GM12878 (cell line): Measurements from ENCODE around the gene PTPRN2. TPM values are rescaled to one million over a fixed set of nuclear protein-coding genes. Genes with fewer than 3 reads are reported as not detected.

Source experiments
- ATAC-seq: fragments of 200-7000 bp; cut with Tn5 transposase; 3 replicates; pipeline ENCODE4 v1.9.1; 2020; ENCODE audit warnings: mild to moderate bottlenecking, moderate library complexity
- BruUV-seq: library from RNA; stranded (reverse); fragments of 400-500 nt; replicated peaks from 2 replicates; lab custom pipeline; 2021; lab: Mats Ljungman, UMichigan
- CTCF ChIA-PET: fragments of 300-600 bp; sonication (Branson Sonifier 250); formaldehyde crosslinking; extraction: SDS; loops from one replicate; lab custom pipeline; 2021; ENCODE audit warnings: inconsistent platforms; lab: Yijun Ruan, JAX
- POLR2A ChIA-PET: fragments of 350-600 bp; formaldehyde crosslinking; extraction: SDS; loops from one replicate; lab custom pipeline; 2021; ENCODE audit warnings: inconsistent platforms; lab: Charles Lee
- RAD21 ChIA-PET: fragments of 300-600 bp; sonication (Branson Sonifier 250); formaldehyde crosslinking; loops from one replicate; lab custom pipeline; 2023; ENCODE audit warnings: antibody characterized with exemption; ENCODE audit not compliant: unreplicated experiment; lab: Charles Lee
- SMC1A ChIA-PET: fragments of 300-600 bp; sonication (Branson Sonifier 250); formaldehyde crosslinking; loops from one replicate; lab custom pipeline; 2023; ENCODE audit not compliant: unreplicated experiment, uncharacterized antibody; lab: Charles Lee
- DNase-seq: peaks from one replicate; pipeline ENCODE4 v3.0.0-alpha.2; 2011; ENCODE audit warnings: low read depth, low spot score
- FAIRE-seq: peaks from 3 replicates; lab custom pipeline; 2011; peaks lifted over from hg19 to GRCh38; lab: Jason Lieb, UNC
- H2AFZ ChIP-seq: 2 replicates; pipeline ENCODE4 v1.6.0; 2011; ENCODE audit warnings: low read depth, low read length, control low read depth; ENCODE audit not compliant: control insufficient read depth
- H3K27ac ChIP-seq: 2 replicates; pipeline ENCODE4 v1.5.1; 2011; ENCODE audit warnings: control low read depth; ENCODE audit not compliant: control insufficient read depth, insufficient read depth
- H3K27me3 ChIP-seq, 2 experiments: replicated peaks in 1 of 2; 2 replicates each; pipeline versions ENCODE4 v1.6.0 to v1.6.1; 2011; ENCODE audit warnings: low read length in 1 of 2; ENCODE audit not compliant: control insufficient read depth in 2 of 2, insufficient read depth in 2 of 2
- H3K36me3 ChIP-seq, 2 experiments: 2 replicates each; pipeline ENCODE4 v1.5.1; 2011; ENCODE audit warnings: low read length in 1 of 2; ENCODE audit not compliant: control insufficient read depth in 2 of 2, insufficient read depth in 2 of 2
- H3K4me1 ChIP-seq: 2 replicates; pipeline ENCODE4 v1.6.1; 2011; ENCODE audit warnings: mild to moderate bottlenecking, low read length, moderate library complexity, mixed read lengths; ENCODE audit not compliant: control insufficient read depth, insufficient read depth
- H3K4me2 ChIP-seq: 2 replicates; pipeline ENCODE4 v1.6.0; 2011; ENCODE audit warnings: control low read depth; ENCODE audit not compliant: control insufficient read depth, insufficient read depth
- H3K4me3 ChIP-seq: fragments of 200-600 bp; sonication (generic); 2 replicates; pipeline ENCODE4 v1.5.1; 2016
- H3K79me2 ChIP-seq: 2 replicates; pipeline ENCODE4 v1.6.0; 2011; ENCODE audit warnings: low read length; ENCODE audit not compliant: control insufficient read depth, insufficient read depth
- H3K9ac ChIP-seq: 2 replicates; pipeline ENCODE4 v1.8.0; 2011; ENCODE audit warnings: low read length, control low read depth, mixed read lengths; ENCODE audit not compliant: control insufficient read depth, insufficient read depth
- H3K9me3 ChIP-seq: replicated peaks from 3 replicates; pipeline ENCODE4 v1.5.1; 2011; ENCODE audit warnings: mild to moderate bottlenecking, low read length; ENCODE audit not compliant: control insufficient read depth, insufficient read depth
- H4K20me1 ChIP-seq: 2 replicates; pipeline ENCODE4 v1.6.0; 2011; ENCODE audit not compliant: control insufficient read depth, insufficient read depth
- CEBPB ChIP-seq, 2 experiments: fragments of 150-350 bp in 1 of 2; IDR thresholded peaks; 2 replicates each; pipeline ENCODE4 v1.6.1; 2012 to 2014; ENCODE audit warnings: low read depth in 2 of 2, low read length in 2 of 2, borderline replicate concordance in 1 of 2, inconsistent platforms in 1 of 2
- EED ChIP-seq: sonication (generic); IDR thresholded peaks from 2 replicates; pipeline ENCODE4 v1.6.1; 2016; ENCODE audit warnings: antibody characterized with exemption, low read depth
- ELK1 ChIP-seq: IDR thresholded peaks from 2 replicates; pipeline ENCODE4 v1.6.1; 2012; ENCODE audit warnings: low read depth, low read length, improper control_type of control experiment
- FOS ChIP-seq: IDR thresholded peaks from 3 replicates; pipeline ENCODE4 v1.6.1; 2011; ENCODE audit warnings: borderline replicate concordance; ENCODE audit not compliant: insufficient read length; ENCODE audit errors: extremely low read depth
- NFIC ChIP-seq: IDR thresholded peaks from 2 replicates; pipeline ENCODE4 v1.6.1; 2012; ENCODE audit warnings: low read depth, mild to moderate bottlenecking, inconsistent platforms, low read length, moderate library complexity
- PBX3 ChIP-seq: IDR thresholded peaks from 2 replicates; pipeline ENCODE4 v1.6.1; 2011; ENCODE audit warnings: mild to moderate bottlenecking, low read depth, low read length, moderate library complexity; ENCODE audit not compliant: insufficient replicate concordance
- RELB ChIP-seq: fragments of 450-650 bp; IDR thresholded peaks from 2 replicates; pipeline ENCODE4 v1.6.1; 2017; ENCODE audit warnings: low read depth, mild to moderate bottlenecking, moderate library complexity
- SPI1 ChIP-seq: IDR thresholded peaks from 2 replicates; pipeline ENCODE4 v1.6.1; 2011; ENCODE audit warnings: low read depth, mild to moderate bottlenecking, low read length, moderate library complexity, borderline replicate concordance; ENCODE audit not compliant: insufficient read depth
- WRNIP1 ChIP-seq: IDR thresholded peaks from 2 replicates; pipeline ENCODE4 v1.6.1; 2011; ENCODE audit warnings: low read depth, low read length, improper control_type of control experiment, borderline replicate concordance
- YBX1 ChIP-seq: fragments of 450-650 bp; IDR thresholded peaks from 2 replicates; pipeline ENCODE4 v1.6.1; 2016; ENCODE audit warnings: antibody characterized with exemption
- ZBTB33 ChIP-seq: fragments of 450-650 bp; IDR thresholded peaks from 2 replicates; pipeline ENCODE4 v1.6.1; 2017; ENCODE audit warnings: mild to moderate bottlenecking
- ZNF24 ChIP-seq: fragments of 450-650 bp; IDR thresholded peaks from 2 replicates; pipeline ENCODE4 v1.6.1; 2017; ENCODE audit warnings: antibody characterized with exemption, mild to moderate bottlenecking
- ZNF622 ChIP-seq: fragments of 450-650 bp; IDR thresholded peaks from 2 replicates; pipeline ENCODE4 v1.6.1; 2017; ENCODE audit warnings: mild to moderate bottlenecking, inconsistent platforms
- WGBS: methylation state at CpG from one replicate; pipeline ENCODE4 v1.1.6; 2016; ENCODE audit warnings: low lambda C conversion rate; ENCODE audit not compliant: insufficient replicate concordance, insufficient coverage; ENCODE audit errors: missing lambda C conversion rate; 5-methylcytosine and 5-hydroxymethylcytosine counted together
- in situ Hi-C: fragments of 300-500 bp; cut with MboI; formaldehyde crosslinking; loops from 9 replicates; pipeline ENCODE4 v1.14.3; 2018; ENCODE audit warnings: mixed read lengths
- intact Hi-C: fragments of 100-400 bp; cut with micrococcal nuclease; formaldehyde crosslinking; loops from one replicate; pipeline ENCODE4 v1.14.2; 2022; ENCODE audit not compliant: unreplicated experiment
- polyA plus RNA-seq, 11 experiments: library from polyadenylated mRNA; depleted of rRNA in 4 of 11; unstranded in 6 of 11; stranded (reverse) in 5 of 11; fragments of >200 nt; fragmentation: Nextera tagmentation in 4 of 11; fragmentation: Illumina TruSeq in 1 of 11; extraction: Ambion mirVana in 4 of 11; extraction: Trizol in 1 of 11; gene quantifications; 1 replicate in 1 of 11; 2 replicates in 10 of 11; pipeline versions ENCODE4 v1.2.1 to v1.2.3, GENCODE V29; 2011 to 2016; ENCODE audit warnings: inconsistent platforms in 2 of 11, missing spikeins in 2 of 11, low read depth in 1 of 11
- total RNA-seq, 4 experiments: library from RNA; depleted of rRNA in 3 of 4; stranded (reverse); fragments of >200 nt in 3 of 4; fragmentation: Illumina TruSeq in 1 of 4; extraction: Trizol in 1 of 4; gene quantifications; 2 replicates each; pipeline versions ENCODE4 v1.2.1 to v1.2.3, GENCODE V29; 2013 to 2021
- TF ChIP-seq, protein P1 (sequence below): IDR thresholded peaks from 2 replicates; pipeline ENCODE4 v1.6.1; 2011; ENCODE audit warnings: borderline replicate concordance, low read depth, mild to moderate bottlenecking, moderate library complexity, low read length; ENCODE audit not compliant: insufficient read depth, poor library complexity, severe bottlenecking

The PTPRN2 gene
- total and polyA plus RNA-seq, 10 of the 15 experiments (the other 5 are each of a cell fraction or from before 2014, with no cell fraction given) = 5.4 TPM; not detected in 9

- H3K4me2 ChIP-seq = no peak overlapping the region
- 59% methylated on average over 14 of the region's 14 CpGs for WGBS
- in situ Hi-C loops = no loop called here
- no peak for DNase-seq
- RAD21 ChIA-PET = no interaction called here
- no peak overlapping the region for H3K27ac ChIP-seq
- no peaks in the 10 kb centered on the region for H3K4me1 ChIP-seq
- POLR2A ChIA-PET = no interaction called here
- no peak overlapping the region for H3K4me3 ChIP-seq
- SMC1A ChIA-PET = no interaction called here
- no peaks in the 10 kb centered on the region for H4K20me1 ChIP-seq
- H3K9me3 ChIP-seq = no peaks in the 10 kb centered on the region; the same call in 2 of the 3 replicates
- TF ChIP-seq EED (no peak), ZNF622 (no peak), RELB (no peak), SPI1 (no peak), YBX1 (no peak), PBX3 (no peak), ELK1 (no peak), FOS (no peak), NFIC (no peak), ZNF24 (no peak), ZBTB33 (no peak), WRNIP1 (no peak), CEBPB (IDR thresholded peaks at IDR 0.05; ENCODE audit: borderline replicate concordance in 1 of 2, low read depth in 2 of 2, low read length in 2 of 2) (no peak)
- TF ChIP-seq, protein P1, sequence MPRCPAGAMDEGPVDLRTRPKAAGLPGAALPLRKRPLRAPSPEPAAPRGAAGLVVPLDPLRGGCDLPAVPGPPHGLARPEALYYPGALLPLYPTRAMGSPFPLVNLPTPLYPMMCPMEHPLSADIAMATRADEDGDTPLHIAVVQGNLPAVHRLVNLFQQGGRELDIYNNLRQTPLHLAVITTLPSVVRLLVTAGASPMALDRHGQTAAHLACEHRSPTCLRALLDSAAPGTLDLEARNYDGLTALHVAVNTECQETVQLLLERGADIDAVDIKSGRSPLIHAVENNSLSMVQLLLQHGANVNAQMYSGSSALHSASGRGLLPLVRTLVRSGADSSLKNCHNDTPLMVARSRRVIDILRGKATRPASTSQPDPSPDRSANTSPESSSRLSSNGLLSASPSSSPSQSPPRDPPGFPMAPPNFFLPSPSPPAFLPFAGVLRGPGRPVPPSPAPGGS = no peak
- TF ChIP-seq, all 136 proteins: peak for 0
- no peaks in the 10 kb centered on the region for H3K36me3 ChIP-seq
- H3K9ac ChIP-seq = no peak overlapping the region
- FAIRE-seq (no peak), ATAC-seq (no peak)
- CTCF ChIA-PET = no interaction called here
- intact Hi-C loops = no loop called here
- no TSS peak for BruUV-seq
- no peak overlapping the region for H2AFZ ChIP-seq
- H3K79me2 ChIP-seq = no peaks in the 10 kb centered on the region
- no peaks in the 10 kb centered on the region for H3K27me3 ChIP-seq
Observed at GRCh38 chr7:157577061-157577460, 1010.6 kb downstream of the PTPRN2 start.
